Loucy (cell line): ENCODE measurements around the gene SORCS2.

Source experiments
- CTCF ChIP-seq: fragments of 200-600 bp; sonication (generic); conservative IDR thresholded peaks from 2 replicates; pipeline ENCODE4 v1.5.1; 2014; ENCODE audit warnings: mild to moderate bottlenecking, antibody characterized with exemption, low read length
- EZH2phosphoT487 ChIP-seq: fragments of 200-600 bp; IDR thresholded peaks from 2 replicates; pipeline ENCODE4 v1.6.1; 2018; ENCODE audit warnings: antibody characterized with exemption, mild to moderate bottlenecking, moderate library complexity, borderline replicate concordance

GRCh38 chr4:7530932-7531639 lies 338.7 kb downstream of the SORCS2 start:
- TF ChIP-seq CTCF (no peak), EZH2phosphoT487 (no peak)
